Activated CD4-positive, alpha-beta T cell treated with anti-CD3 and anti-CD28 coated beads, Interleukin-2, amount 10 ng/mL, durations not matched to agents 7 days and 5 days (primary cell): ENCODE data around the gene TESK2. TPM values are rescaled to one million over a fixed set of nuclear protein-coding genes. Genes with fewer than 3 reads are reported as not detected.
"Not testable (repeated sequence)": the region's sequence is repeated elsewhere in the genome, so short reads cannot be mapped to it uniquely, and the experiment has no call there.

Experiments used
- CTCF ChIA-PET: fragments of 350-600 bp; sonication (Branson Sonifier 250); formaldehyde crosslinking; loops from one replicate; lab custom pipeline; 2021; ENCODE audit warnings: antibody characterized with exemption; lab: Charles Lee
- POLR2A ChIA-PET: fragments of 350-600 bp; sonication (Branson Sonifier 250); formaldehyde crosslinking; loops from one replicate; lab custom pipeline; 2021; ENCODE audit warnings: antibody characterized with exemption; lab: Charles Lee
- DNase-seq: peaks from one replicate; pipeline ENCODE4 v3.0.0-alpha.2; 2020
- H3K27ac Mint-ChIP-seq: one replicate; pipeline ENCODE4 v1.8.0; 2021; ENCODE audit warnings: mild to moderate bottlenecking, moderate library complexity, mixed read lengths
- H3K27me3 Mint-ChIP-seq: one replicate; pipeline ENCODE4 v1.8.0; 2021; ENCODE audit warnings: mixed read lengths
- H3K36me3 Mint-ChIP-seq: one replicate; pipeline ENCODE4 v1.8.0; 2021; ENCODE audit warnings: low read depth, mixed read lengths
- H3K4me1 Mint-ChIP-seq: one replicate; pipeline ENCODE4 v1.8.0; 2021; ENCODE audit warnings: mixed read lengths
- H3K4me3 Mint-ChIP-seq: one replicate; pipeline ENCODE4 v1.8.0; 2021; ENCODE audit warnings: mild to moderate bottlenecking, moderate library complexity, mixed read lengths
- H3K9me3 Mint-ChIP-seq: one replicate; pipeline ENCODE4 v1.8.0; 2021; ENCODE audit warnings: mixed read lengths
- total RNA-seq, 2 experiments: library from RNA; stranded (reverse); gene quantifications; one replicate each; pipeline ENCODE4 v1.2.3, GENCODE V29; 2021

TESK2 gene
- total RNA-seq, 2 experiments from 2014 or later: 2.6 to 3.5 TPM

GRCh38 chr1:45403298-45403697 is 87.7 kb downstream of the TESK2 start:
- CTCF ChIA-PET: interaction anchor here (0.7 kb wide), 1 partner anchor 371 kb away, joined by 6 read pairs; no protein-coding TSS in a partner anchor
- no peaks in the 10 kb centered on the region for H3K27me3 Mint-ChIP-seq
- H3K27ac Mint-ChIP-seq: no peak overlapping the region

GRCh38 chr1:45401524-45401923 is 89.4 kb downstream of the TESK2 start:
- no peak overlapping the region for H3K4me3 Mint-ChIP-seq
- ChIA-PET CTCF (interaction anchor here (0.7 to 1.0 kb wide), 2 partner anchors 11 to 31 kb away, joined by 3 to 4 read pairs; no protein-coding TSS in a partner anchor), POLR2A (no interaction called here)
- H3K36me3 Mint-ChIP-seq: no peaks in the 10 kb centered on the region
- no peaks in the 10 kb centered on the region for H3K27me3 Mint-ChIP-seq
- no peaks in the 10 kb centered on the region for H3K9me3 Mint-ChIP-seq
- no peaks in the 10 kb centered on the region for H3K4me1 Mint-ChIP-seq
- DNase-seq: no peak
- no peak overlapping the region for H3K27ac Mint-ChIP-seq

More at GRCh38 chr1:45403298-45403697, 87.7 kb downstream of the TESK2 start:
- no peaks in the 10 kb centered on the region for H3K36me3 Mint-ChIP-seq
- H3K4me1 Mint-ChIP-seq: no peaks in the 10 kb centered on the region
- DNase-seq: no peak
- H3K9me3 Mint-ChIP-seq: no peaks in the 10 kb centered on the region
- POLR2A ChIA-PET: no interaction called here
- no peak overlapping the region for H3K4me3 Mint-ChIP-seq

GRCh38 chr1:45400049-45400448 is 90.9 kb downstream of the TESK2 start:
- CTCF ChIA-PET: no interaction called here
- H3K4me1 Mint-ChIP-seq: peaks cover under 1% of the 10 kb centered on the region
- H3K27me3 Mint-ChIP-seq: no peaks in the 10 kb centered on the region
- H3K9me3 Mint-ChIP-seq: no peaks in the 10 kb centered on the region
- no peak overlapping the region for H3K27ac Mint-ChIP-seq
- POLR2A ChIA-PET: interaction anchor here (0.6 kb wide), 1 partner anchor 27 kb away, joined by 4 read pairs; no protein-coding TSS in a partner anchor
- no peaks in the 10 kb centered on the region for H3K36me3 Mint-ChIP-seq
- no peak for DNase-seq
- no peak overlapping the region for H3K4me3 Mint-ChIP-seq

- no peak for DNase-seq
- peak overlapping the region; percentile 46 for H3K27ac Mint-ChIP-seq
- POLR2A ChIA-PET: no interaction called here
- no peaks in the 10 kb centered on the region for H3K9me3 Mint-ChIP-seq
- H3K4me1 Mint-ChIP-seq: peaks cover 12% of the 10 kb centered on the region
- no peaks in the 10 kb centered on the region for H3K36me3 Mint-ChIP-seq
- no peaks in the 10 kb centered on the region for H3K27me3 Mint-ChIP-seq
- H3K4me3 Mint-ChIP-seq: no peak overlapping the region
- CTCF ChIA-PET: interaction anchor here (1.2 kb wide), 1 partner anchor 186 kb away, joined by 3 read pairs; no protein-coding TSS in a partner anchor
These were observed 93.7 kb downstream of the TESK2 start for GRCh38 chr1:45397285-45397684.

GRCh38 chr1:45395582-45395981 is 95.4 kb downstream of the TESK2 start:
- ChIA-PET POLR2A (no interaction called here), CTCF (interaction anchor here (0.9 kb wide), 1 partner anchor 13 kb away, joined by 4 read pairs; no protein-coding TSS in a partner anchor)
- Mint-ChIP-seq H3K27me3 (no peaks in the 10 kb centered on the region), H3K27ac (no peak overlapping the region), H3K4me1 (peaks cover 12% of the 10 kb centered on the region), H3K4me3 (no peak overlapping the region), H3K9me3 (no peaks in the 10 kb centered on the region), H3K36me3 (no peaks in the 10 kb centered on the region)
- DNase-seq: no peak

GRCh38 chr1:45395051-45395450 is 95.9 kb downstream of the TESK2 start:
- no peak overlapping the region for H3K27ac Mint-ChIP-seq
- CTCF ChIA-PET: interaction anchor here (0.6 to 0.9 kb wide), 2 partner anchors 14 to 38 kb away, joined by 3 to 4 read pairs; no protein-coding TSS in a partner anchor
- DNase-seq: no peak
- H3K27me3 Mint-ChIP-seq: no peaks in the 10 kb centered on the region
- no peak overlapping the region for H3K4me3 Mint-ChIP-seq
- POLR2A ChIA-PET: no interaction called here
- no peaks in the 10 kb centered on the region for H3K9me3 Mint-ChIP-seq
- peaks cover 12% of the 10 kb centered on the region for H3K4me1 Mint-ChIP-seq
- no peaks in the 10 kb centered on the region for H3K36me3 Mint-ChIP-seq

- Mint-ChIP-seq H3K36me3 (no peaks in the 10 kb centered on the region), H3K9me3 (no peaks in the 10 kb centered on the region), H3K4me1 (peaks cover 12% of the 10 kb centered on the region), H3K27ac (no peak overlapping the region), H3K4me3 (no peak overlapping the region), H3K27me3 (no peaks in the 10 kb centered on the region)
- CTCF ChIA-PET: interaction anchor here (0.6 to 1.0 kb wide), 2 partner anchors 11 to 38 kb away, joined by 3 read pairs; no protein-coding TSS in a partner anchor
- POLR2A ChIA-PET: no interaction called here
- DNase-seq: no peak
These were observed 96.6 kb downstream of the TESK2 start for GRCh38 chr1:45394342-45394741.

- no peak overlapping the region for H3K4me3 Mint-ChIP-seq
These were observed 97.2 kb downstream of the TESK2 start for GRCh38 chr1:45393718-45394302.

GRCh38 chr1:45386219-45386618 is 104.7 kb downstream of the TESK2 start:
- no peak for DNase-seq
- H3K4me1 Mint-ChIP-seq: no peaks in the 10 kb centered on the region
- no peak overlapping the region for H3K27ac Mint-ChIP-seq
- ChIA-PET POLR2A (no interaction called here), CTCF (no interaction called here)
- H3K9me3 Mint-ChIP-seq: no peaks in the 10 kb centered on the region
- H3K4me3 Mint-ChIP-seq: no peak overlapping the region
- no peaks in the 10 kb centered on the region for H3K27me3 Mint-ChIP-seq
- H3K36me3 Mint-ChIP-seq: no peaks in the 10 kb centered on the region

More at GRCh38 chr1:45393718-45394302, 97.2 kb downstream of the TESK2 start:
- ChIA-PET POLR2A (interaction anchor here (0.6 kb wide), 1 partner anchor 61 kb away, joined by 4 read pairs; no protein-coding TSS in a partner anchor), CTCF (interaction anchor here (0.6 to 1.0 kb wide), 4 partner anchors 11 to 470 kb away, joined by 3 read pairs; no protein-coding TSS in a partner anchor)
- peaks cover 12% of the 10 kb centered on the region for H3K4me1 Mint-ChIP-seq
- H3K9me3 Mint-ChIP-seq: no peaks in the 10 kb centered on the region
- H3K36me3 Mint-ChIP-seq: no peaks in the 10 kb centered on the region
- no peak for DNase-seq
- no peaks in the 10 kb centered on the region for H3K27me3 Mint-ChIP-seq
- no peak overlapping the region for H3K27ac Mint-ChIP-seq

GRCh38 chr1:45385302-45385701 is 105.7 kb downstream of the TESK2 start:
- Mint-ChIP-seq H3K4me3 (no peak overlapping the region), H3K36me3 (no peaks in the 10 kb centered on the region), H3K4me1 (no peaks in the 10 kb centered on the region), H3K9me3 (no peaks in the 10 kb centered on the region), H3K27ac (no peak overlapping the region), H3K27me3 (no peaks in the 10 kb centered on the region)
- ChIA-PET CTCF (no interaction called here), POLR2A (no interaction called here)
- DNase-seq: no peak

- CTCF ChIA-PET, DNase-seq, H3K9me3 Mint-ChIP-seq, H3K27ac Mint-ChIP-seq, H3K27me3 Mint-ChIP-seq, H3K4me3 Mint-ChIP-seq, POLR2A ChIA-PET, H3K36me3 Mint-ChIP-seq, H3K4me1 Mint-ChIP-seq: not testable (repeated sequence)
These were observed 106.8 kb downstream of the TESK2 start for GRCh38 chr1:45384213-45384612.

- H3K4me3 Mint-ChIP-seq: no peak overlapping the region
- POLR2A ChIA-PET: no interaction called here
- no peaks in the 10 kb centered on the region for H3K36me3 Mint-ChIP-seq
- H3K4me1 Mint-ChIP-seq: no peaks in the 10 kb centered on the region
- no peak for DNase-seq
- no peaks in the 10 kb centered on the region for H3K27me3 Mint-ChIP-seq
- no peak overlapping the region for H3K27ac Mint-ChIP-seq
- no peaks in the 10 kb centered on the region for H3K9me3 Mint-ChIP-seq
- CTCF ChIA-PET: interaction anchor here (1.9 kb wide), 1 partner anchor 11 kb away, joined by 4 read pairs; no protein-coding TSS in a partner anchor
These were observed 107.8 kb downstream of the TESK2 start for GRCh38 chr1:45383191-45383590.

- ChIA-PET CTCF (interaction anchor here (1.9 kb wide), 1 partner anchor 9 kb away, joined by 4 read pairs; no protein-coding TSS in a partner anchor), POLR2A (no interaction called here)
- Mint-ChIP-seq H3K4me3 (no peak overlapping the region), H3K36me3 (no peaks in the 10 kb centered on the region), H3K27ac (no peak overlapping the region), H3K4me1 (no peaks in the 10 kb centered on the region), H3K27me3 (no peaks in the 10 kb centered on the region), H3K9me3 (no peaks in the 10 kb centered on the region)
- DNase-seq: no peak
These were observed 109.7 kb downstream of the TESK2 start for GRCh38 chr1:45381243-45381642.
